Naive B cell (primary cell): Measurements from ENCODE around the gene PDSS1. TPM values are rescaled to one million over a fixed set of nuclear protein-coding genes. Genes with fewer than 3 reads are reported as not detected.
A peak's percentile ranks its signal among the peaks of the same experiment; 100 is the strongest.

Experiments used
- ATAC-seq, 2 donors: fragments of 150-1000 bp; cut with Tn5 transposase; 2 replicates each; pipeline ENCODE4 v1.10.0; 2021; ENCODE audit warnings: low read depth in 2 of 2, mild to moderate bottlenecking in 2 of 2, moderate library complexity in 2 of 2
- DNase-seq: peaks from one replicate; pipeline ENCODE4 v3.0.0; 2022
- H3K27ac Mint-ChIP-seq, 6 donors: one replicate each; pipeline ENCODE4 v1.8.0; 2020 to 2022; ENCODE audit warnings: mild to moderate bottlenecking in 6 of 6, mixed read lengths in 6 of 6, moderate library complexity in 5 of 6, inconsistent platforms in 2 of 6
- H3K27me3 Mint-ChIP-seq, 3 donors: one replicate each; pipeline ENCODE4 v1.8.0; 2021 to 2022; ENCODE audit warnings: mixed read lengths in 3 of 3, mild to moderate bottlenecking in 1 of 3
- H3K36me3 Mint-ChIP-seq, 2 donors: one replicate each; pipeline ENCODE4 v1.8.0; 2020 to 2022; ENCODE audit warnings: mixed read lengths in 2 of 2, inconsistent platforms in 1 of 2, mild to moderate bottlenecking in 1 of 2
- H3K4me1 Mint-ChIP-seq, 3 donors: one replicate each; pipeline ENCODE4 v1.8.0; 2020 to 2022; ENCODE audit warnings: mixed read lengths in 3 of 3, inconsistent platforms in 1 of 3, mild to moderate bottlenecking in 1 of 3, moderate library complexity in 1 of 3
- H3K4me3 Mint-ChIP-seq, 8 donors: one replicate each; pipeline ENCODE4 v1.8.0; 2020 to 2022; ENCODE audit warnings: mild to moderate bottlenecking in 8 of 8, mixed read lengths in 8 of 8, moderate library complexity in 8 of 8, inconsistent platforms in 2 of 8
- H3K9me3 Mint-ChIP-seq, 7 donors: one replicate each; pipeline ENCODE4 v1.8.0; 2020 to 2022; ENCODE audit warnings: mixed read lengths in 7 of 7, mild to moderate bottlenecking in 5 of 7, inconsistent platforms in 2 of 7, moderate library complexity in 1 of 7
- polyA plus RNA-seq, 6 donors: library from polyadenylated mRNA; unstranded; fragments of 300-500 nt; fragmentation: Illumina TruSeq; gene quantifications; one replicate each; pipeline ENCODE4 v1.2.3, GENCODE V29; 2021; ENCODE audit warnings: low read depth in 6 of 6

Gene PDSS1
- polyA plus RNA-seq, 6 donors from 2014 or later: 2.5 to 6.0 (median 2.6) TPM; not detected in 1

DNA sequence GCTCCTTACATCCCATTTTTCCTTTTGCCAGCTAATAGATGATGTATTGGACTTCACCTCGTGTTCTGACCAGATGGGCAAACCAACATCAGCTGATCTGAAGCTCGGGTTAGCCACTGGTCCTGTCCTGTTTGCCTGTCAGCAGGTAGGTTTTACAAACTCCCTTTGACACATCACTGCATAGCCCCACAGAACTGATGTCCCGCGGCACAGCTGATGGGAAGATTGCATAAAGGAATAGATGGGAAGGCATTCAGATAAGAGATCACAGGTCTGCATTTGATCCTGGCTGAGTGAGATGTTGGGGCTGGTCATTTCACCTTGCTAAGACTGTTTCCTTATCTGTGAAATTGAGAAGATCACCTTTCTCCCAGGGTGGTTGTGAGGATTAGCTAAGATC lies 37.9 kb downstream of the PDSS1 start:
- DNase-seq (no peak), ATAC-seq (no peak)
- no peaks in the 10 kb centered on the region for H3K9me3 Mint-ChIP-seq
- H3K27me3 Mint-ChIP-seq: no peaks in the 10 kb centered on the region
- H3K27ac Mint-ChIP-seq: peak overlapping the region in 3 of 6 donors; percentile 65 to 91 (median 76)
- no peaks in the 10 kb centered on the region for H3K36me3 Mint-ChIP-seq
- H3K4me1 Mint-ChIP-seq: peaks cover 19 to 38% (median 31%) of the 10 kb centered on the region in 3 donors
- no peak overlapping the region for H3K4me3 Mint-ChIP-seq

DNA sequence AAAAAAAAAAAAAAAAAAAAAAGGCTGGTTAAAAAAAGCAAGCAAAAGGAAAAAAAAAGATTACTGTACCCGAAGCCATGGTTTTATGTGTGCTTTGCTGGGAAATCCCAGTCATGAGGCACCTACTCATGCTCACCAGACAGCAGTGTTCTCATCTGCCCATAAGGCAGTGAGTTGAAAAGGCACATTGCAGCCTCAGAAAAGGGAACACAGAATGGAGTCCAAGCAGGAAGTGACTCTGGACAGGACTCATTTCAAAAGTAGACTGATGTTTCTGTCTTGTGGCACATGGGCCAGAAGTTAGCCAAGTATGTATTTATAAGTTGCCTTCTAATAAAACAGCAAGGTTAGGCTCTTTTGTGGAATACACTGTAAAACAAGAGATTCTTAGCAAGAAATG lies 40.2 kb downstream of the PDSS1 start:
- no peaks in the 10 kb centered on the region for H3K27me3 Mint-ChIP-seq
- H3K27ac Mint-ChIP-seq: peak overlapping the region in 5 of 6 donors; percentile 70 to 91 (median 89)
- peak; percentile 39 for DNase-seq
- H3K9me3 Mint-ChIP-seq: no peaks in the 10 kb centered on the region
- peak; percentile 83 to 86 for ATAC-seq
- H3K36me3 Mint-ChIP-seq: peaks cover 0 to 1% of the 10 kb centered on the region in 2 donors
- H3K4me3 Mint-ChIP-seq: peak overlapping the region in 4 of 8 donors; percentile 15 to 70 (median 36)
- peaks cover 28 to 47% (median 46%) of the 10 kb centered on the region in 3 donors for H3K4me1 Mint-ChIP-seq

DNA sequence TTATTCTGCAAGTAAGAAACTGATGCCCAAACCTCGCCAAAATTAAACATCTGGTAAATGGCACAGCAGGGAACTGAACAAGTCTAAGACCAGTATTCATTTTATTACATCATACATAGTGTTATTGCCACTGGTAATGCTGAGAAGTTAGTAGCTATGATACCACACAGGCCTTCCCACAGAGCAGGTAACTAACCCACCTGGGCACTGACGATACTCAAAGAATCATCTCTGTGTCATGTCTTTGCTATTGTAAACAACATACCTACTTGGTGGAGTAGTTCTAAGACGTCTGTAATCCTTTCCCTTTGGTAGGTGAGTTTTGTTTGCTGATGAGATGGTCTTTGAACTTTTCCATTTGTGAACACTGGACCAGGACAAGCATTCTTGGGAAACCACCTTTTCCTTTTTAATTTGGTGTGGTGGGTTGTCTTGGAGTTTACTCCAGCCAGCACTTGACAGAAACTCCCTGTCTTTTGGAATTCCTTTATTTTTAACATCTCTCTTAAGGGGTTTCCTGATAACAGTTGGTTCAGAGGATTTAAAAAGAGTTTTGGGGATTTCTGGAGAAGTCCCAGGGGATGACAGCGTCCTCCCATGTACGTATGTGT lies 40.9 kb downstream of the PDSS1 start:
- no peaks in the 10 kb centered on the region for H3K27me3 Mint-ChIP-seq
- peaks cover 0 to 8% of the 10 kb centered on the region in 2 donors for H3K36me3 Mint-ChIP-seq
- peak overlapping the region; percentile 67 to 95 (median 81) for H3K27ac Mint-ChIP-seq
- H3K9me3 Mint-ChIP-seq: no peaks in the 10 kb centered on the region
- H3K4me3 Mint-ChIP-seq: peak overlapping the region in 3 of 8 donors; percentile 10 to 70 (median 23)
- DNase-seq (no peak), ATAC-seq (no peak)
- H3K4me1 Mint-ChIP-seq: peaks cover 34 to 53% (median 51%) of the 10 kb centered on the region in 3 donors

DNA sequence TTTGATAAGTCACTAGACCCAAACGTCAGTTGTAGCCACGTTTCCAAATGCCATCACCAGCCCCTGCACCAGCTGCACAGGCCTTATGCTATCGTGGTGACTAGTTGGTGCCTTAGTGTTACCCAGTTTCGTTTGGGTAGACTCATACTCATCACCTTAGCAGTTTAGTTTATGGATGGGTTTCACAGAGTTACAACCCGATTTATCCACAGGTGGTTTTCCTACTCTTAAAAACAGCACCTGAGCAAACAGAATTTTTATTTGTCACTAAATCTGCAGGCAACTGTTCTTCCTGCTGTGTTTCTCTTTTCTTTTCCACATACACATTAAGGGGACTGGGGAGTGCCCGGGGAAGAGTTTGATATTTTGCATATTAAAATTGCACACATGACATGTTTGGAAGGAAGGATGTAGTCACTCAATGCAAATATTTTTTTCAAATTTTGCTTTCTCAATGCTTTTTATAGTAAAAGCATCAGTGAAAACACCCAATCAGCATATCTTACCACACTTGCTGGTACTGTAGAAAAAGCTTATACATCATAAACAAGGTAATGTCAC lies 41.6 kb downstream of the PDSS1 start:
- H3K27ac Mint-ChIP-seq: peak overlapping the region; percentile 81 to 95 (median 91)
- H3K9me3 Mint-ChIP-seq: no peaks in the 10 kb centered on the region
- DNase-seq (peak; percentile 28), ATAC-seq (peak; percentile 52 to 55)
- no peaks in the 10 kb centered on the region for H3K27me3 Mint-ChIP-seq
- peaks cover 36 to 60% (median 56%) of the 10 kb centered on the region in 3 donors for H3K4me1 Mint-ChIP-seq
- H3K4me3 Mint-ChIP-seq: peak overlapping the region in 6 of 8 donors; percentile 12 to 64 (median 45)
- peaks cover 0 to 15% of the 10 kb centered on the region in 2 donors for H3K36me3 Mint-ChIP-seq

DNA sequence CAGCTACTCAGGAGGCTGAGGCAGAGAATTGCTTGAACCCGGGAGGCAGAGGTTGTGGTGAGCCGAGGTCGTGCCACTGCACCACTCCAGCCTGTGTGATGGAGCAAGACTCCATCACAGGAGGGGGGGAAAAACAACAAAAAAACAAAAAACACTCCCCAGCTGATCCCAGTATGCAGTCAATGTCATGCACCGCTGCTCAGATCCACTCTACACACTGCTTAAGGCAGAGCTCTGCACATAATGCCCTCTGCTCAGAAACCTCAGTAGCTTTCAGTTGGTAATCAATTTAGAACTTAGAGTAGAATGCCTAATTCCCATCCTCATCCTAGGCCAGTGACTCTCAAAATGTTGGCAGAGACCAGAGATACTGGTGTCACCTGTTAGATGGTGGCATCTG lies 43.9 kb downstream of the PDSS1 start:
- H3K36me3 Mint-ChIP-seq: peaks cover 0 to 19% of the 10 kb centered on the region in 2 donors
- ATAC-seq: no peak
- no peak for DNase-seq
- H3K27ac Mint-ChIP-seq: peak overlapping the region in 4 of 6 donors; percentile 59 to 91 (median 75)
- peaks cover 36 to 60% (median 59%) of the 10 kb centered on the region in 3 donors for H3K4me1 Mint-ChIP-seq
- no peak overlapping the region for H3K4me3 Mint-ChIP-seq
- no peaks in the 10 kb centered on the region for H3K27me3 Mint-ChIP-seq
- H3K9me3 Mint-ChIP-seq: no peaks in the 10 kb centered on the region

DNA sequence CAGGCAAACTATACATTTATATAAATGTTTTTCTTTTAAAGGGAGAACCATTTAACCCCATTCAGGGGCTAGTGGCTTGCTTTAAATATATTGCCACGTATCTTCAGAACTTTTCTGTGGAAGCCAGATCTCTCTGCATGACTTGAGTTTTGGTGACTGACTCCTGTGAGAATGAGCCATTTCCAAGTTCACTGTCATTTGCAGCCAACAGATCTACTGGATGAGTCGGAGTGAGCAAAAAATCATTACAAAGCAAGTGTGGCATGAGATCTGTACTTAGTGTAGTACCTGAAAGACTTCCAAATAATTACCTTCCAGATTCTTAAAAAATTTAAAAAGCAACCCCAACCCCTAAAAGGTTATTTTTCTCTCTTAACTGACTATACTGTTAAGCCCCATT lies 45.6 kb downstream of the PDSS1 start:
- no peaks in the 10 kb centered on the region for H3K9me3 Mint-ChIP-seq
- no peak for DNase-seq
- H3K27me3 Mint-ChIP-seq: no peaks in the 10 kb centered on the region
- peak overlapping the region in 4 of 6 donors; percentile 18 to 75 (median 50) for H3K27ac Mint-ChIP-seq
- H3K4me1 Mint-ChIP-seq: peaks cover 36 to 46% (median 46%) of the 10 kb centered on the region in 3 donors
- no peak overlapping the region for H3K4me3 Mint-ChIP-seq
- H3K36me3 Mint-ChIP-seq: peaks cover 0 to 19% of the 10 kb centered on the region in 2 donors
- no peak for ATAC-seq

DNA sequence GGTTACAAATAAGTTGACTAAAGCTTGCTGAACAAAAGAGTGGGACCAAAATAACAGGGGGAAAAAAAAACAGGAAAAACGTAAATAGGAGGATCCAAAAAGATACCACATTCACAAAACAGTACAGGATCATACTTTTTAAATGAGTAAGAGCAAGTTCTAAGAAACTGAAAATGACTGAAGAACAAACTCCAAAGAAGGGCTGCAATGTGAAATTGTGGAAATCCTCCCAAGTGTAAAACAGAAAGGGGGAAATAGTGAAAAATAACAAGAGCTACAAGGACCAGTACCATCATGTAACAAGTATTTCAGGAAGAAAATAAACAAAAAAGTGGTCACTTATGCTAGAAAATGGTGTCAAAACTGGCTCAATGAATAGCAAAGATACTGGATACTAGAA lies 46.3 kb downstream of the PDSS1 start:
- Mint-ChIP-seq H3K4me1 (peaks cover 29 to 39% (median 38%) of the 10 kb centered on the region in 3 donors), H3K27ac (peak overlapping the region in 2 of 6 donors; percentile 22 to 45), H3K9me3 (no peaks in the 10 kb centered on the region), H3K27me3 (no peaks in the 10 kb centered on the region), H3K36me3 (peaks cover 0 to 19% of the 10 kb centered on the region in 2 donors), H3K4me3 (peak overlapping the region in 1 of 8 donors; percentile 28)
- DNase-seq: no peak
- ATAC-seq: no peak

DNA sequence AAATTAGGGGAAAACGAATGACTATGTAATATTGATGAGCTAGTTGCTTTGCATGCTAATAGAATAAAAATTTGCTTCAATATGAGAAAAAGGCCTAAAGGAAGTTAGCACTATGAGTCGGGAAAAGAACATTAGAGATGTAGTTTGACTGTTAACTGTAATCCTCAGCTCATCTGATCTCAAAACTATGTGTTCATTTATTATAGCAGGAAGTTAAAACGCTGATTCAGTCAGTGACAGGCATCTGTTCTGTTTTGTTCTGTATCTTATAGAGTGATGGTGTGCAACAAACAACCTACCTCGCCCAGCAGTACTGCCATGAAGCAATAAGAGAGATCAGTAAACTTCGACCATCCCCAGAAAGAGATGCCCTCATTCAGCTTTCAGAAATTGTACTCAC lies 48.6 kb downstream of the PDSS1 start:
- peaks cover 15 to 22% (median 18%) of the 10 kb centered on the region in 3 donors for H3K4me1 Mint-ChIP-seq
- no peak overlapping the region for H3K4me3 Mint-ChIP-seq
- DNase-seq: no peak
- H3K27ac Mint-ChIP-seq: peak overlapping the region in 4 of 6 donors; percentile 15 to 63 (median 22)
- H3K27me3 Mint-ChIP-seq: no peaks in the 10 kb centered on the region
- ATAC-seq: no peak
- H3K9me3 Mint-ChIP-seq: no peaks in the 10 kb centered on the region
- H3K36me3 Mint-ChIP-seq: peaks cover 0 to 19% of the 10 kb centered on the region in 2 donors

DNA sequence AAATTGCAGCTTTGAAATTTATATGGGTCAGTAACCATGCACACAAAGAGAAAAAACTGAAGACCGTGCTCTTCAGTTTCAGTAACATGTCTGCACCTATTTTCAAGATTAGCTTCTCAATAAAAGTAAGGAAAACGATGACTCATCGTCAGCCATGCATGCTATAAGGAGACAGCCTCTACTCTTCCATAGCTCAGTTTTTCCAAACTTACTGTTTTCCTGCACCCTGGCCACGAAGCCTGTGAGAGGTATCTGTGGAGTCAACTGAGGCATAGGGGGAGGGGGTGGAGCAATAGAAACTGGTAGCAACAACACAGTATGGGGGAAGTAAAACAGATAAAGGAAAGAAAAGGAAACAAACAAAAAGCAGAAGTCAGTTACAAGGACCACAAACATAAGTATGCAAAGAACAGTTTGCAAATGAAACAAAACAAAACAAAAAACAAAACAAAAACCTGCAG lies 58.0 kb downstream of the PDSS1 start:
- Mint-ChIP-seq H3K4me1 (peaks cover 6 to 7% (median 6%) of the 10 kb centered on the region in 3 donors), H3K27ac (peak overlapping the region in 4 of 6 donors; percentile 16 to 76 (median 66)), H3K4me3 (peak overlapping the region in 5 of 8 donors; percentile 2 to 61 (median 44)), H3K9me3 (no peaks in the 10 kb centered on the region), H3K36me3 (peaks cover 0 to 7% of the 10 kb centered on the region in 2 donors), H3K27me3 (no peaks in the 10 kb centered on the region)
- ATAC-seq (peak; percentile 99 to 100), DNase-seq (peak; percentile 41)

DNA sequence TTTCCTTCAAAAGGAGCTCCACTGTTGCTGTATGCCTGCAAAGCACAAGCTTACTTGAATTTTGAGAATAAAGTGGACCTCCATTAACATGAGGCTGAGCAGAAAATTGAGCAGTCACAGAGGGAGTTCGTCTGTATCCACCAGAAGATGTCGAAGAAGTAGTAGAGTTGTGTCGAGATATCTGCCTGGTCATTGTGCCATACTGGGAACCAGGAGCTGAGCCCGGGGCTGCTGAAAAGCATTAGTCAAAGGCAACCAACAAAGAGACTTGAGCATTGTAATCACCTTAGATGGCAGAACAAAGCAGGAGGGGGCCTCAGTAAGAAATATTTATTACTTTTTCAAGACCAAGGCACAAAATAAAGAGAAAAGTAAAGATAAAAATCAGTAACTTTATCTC lies 61.5 kb downstream of the PDSS1 start:
- Mint-ChIP-seq H3K36me3 (peaks cover 0 to 8% of the 10 kb centered on the region in 2 donors), H3K4me1 (peaks cover 6 to 13% (median 6%) of the 10 kb centered on the region in 3 donors), H3K4me3 (no peak overlapping the region), H3K27ac (peak overlapping the region in 5 of 6 donors; percentile 28 to 80 (median 42)), H3K27me3 (no peaks in the 10 kb centered on the region), H3K9me3 (no peaks in the 10 kb centered on the region)
- ATAC-seq (no peak), DNase-seq (no peak)

DNA sequence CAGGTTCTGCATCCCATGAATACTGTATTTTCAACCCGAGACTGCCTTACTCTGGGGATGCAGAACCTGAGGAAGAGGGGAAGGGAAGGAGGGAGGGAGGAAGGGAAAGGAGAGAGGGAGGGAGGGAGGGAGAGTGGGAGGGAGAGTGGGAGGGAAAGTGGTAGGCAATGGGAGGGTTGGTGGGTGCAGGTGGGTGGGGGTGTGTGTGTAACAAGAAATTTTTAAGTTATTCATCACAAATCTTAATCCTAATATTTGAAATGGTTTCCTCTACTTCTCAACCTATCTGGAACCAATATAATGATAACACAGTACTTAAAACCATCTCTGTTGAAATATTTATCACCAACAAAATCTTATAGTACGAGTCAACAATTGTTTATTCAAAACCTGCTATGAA lies 68.0 kb downstream of the PDSS1 start:
- no peaks in the 10 kb centered on the region for H3K9me3 Mint-ChIP-seq
- H3K4me1 Mint-ChIP-seq: peaks cover 0 to 12% (median 0%) of the 10 kb centered on the region in 3 donors
- no peak for ATAC-seq
- no peak for DNase-seq
- H3K36me3 Mint-ChIP-seq: peaks cover 6 to 8% of the 10 kb centered on the region in 2 donors
- H3K27ac Mint-ChIP-seq: peak overlapping the region in 3 of 6 donors; percentile 11 to 61 (median 39)
- no peaks in the 10 kb centered on the region for H3K27me3 Mint-ChIP-seq
- H3K4me3 Mint-ChIP-seq: no peak overlapping the region

DNA sequence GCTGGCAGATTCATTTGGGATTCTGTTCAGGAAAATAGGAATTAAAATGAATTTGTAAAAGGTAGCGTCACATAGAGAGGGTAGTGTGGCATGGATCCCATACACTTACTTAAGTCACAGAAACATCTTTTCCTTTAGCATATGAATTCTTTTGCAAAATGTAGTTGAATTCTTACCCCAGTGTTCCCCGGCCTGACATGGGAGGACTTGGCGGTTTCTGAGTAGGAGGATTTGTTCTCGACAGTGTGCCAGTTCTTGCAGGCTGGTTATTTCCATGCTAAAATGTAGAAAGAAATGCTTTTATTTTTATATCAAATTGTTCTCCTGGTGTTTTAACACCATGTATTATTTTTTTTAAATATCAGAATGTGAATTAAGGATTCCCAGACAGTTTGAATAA lies 72.6 kb downstream of the PDSS1 start:
- Mint-ChIP-seq H3K4me1 (peaks cover 9 to 26% (median 9%) of the 10 kb centered on the region in 3 donors), H3K27me3 (no peaks in the 10 kb centered on the region), H3K9me3 (no peaks in the 10 kb centered on the region), H3K4me3 (no peak overlapping the region), H3K36me3 (peaks cover 0 to 6% of the 10 kb centered on the region in 2 donors), H3K27ac (no peak overlapping the region)
- no peak for DNase-seq
- no peak for ATAC-seq

DNA sequence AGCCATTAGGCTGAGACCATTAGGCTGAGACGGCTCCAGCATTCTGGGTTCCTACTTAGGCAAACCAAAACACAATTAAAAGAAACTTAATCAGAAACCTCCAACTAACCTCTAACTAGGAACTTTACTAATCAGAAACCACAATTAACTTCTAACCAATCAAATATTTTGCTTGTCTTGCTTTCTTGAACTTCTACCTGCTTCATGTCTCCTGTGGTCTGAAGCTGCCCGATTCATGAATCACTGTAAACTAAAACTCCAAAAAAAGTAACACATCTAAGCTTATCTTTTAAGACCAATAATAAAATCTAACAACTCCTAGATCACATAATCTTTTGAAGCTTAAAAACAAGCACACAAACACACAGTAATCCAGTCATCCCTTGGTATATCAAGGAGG lies 76.1 kb downstream of the PDSS1 start:
- Mint-ChIP-seq H3K9me3 (no peaks in the 10 kb centered on the region), H3K4me1 (peaks cover 27 to 48% (median 30%) of the 10 kb centered on the region in 3 donors), H3K36me3 (no peaks in the 10 kb centered on the region), H3K4me3 (no peak overlapping the region), H3K27ac (peak overlapping the region in 2 of 6 donors; percentile 10 to 20), H3K27me3 (no peaks in the 10 kb centered on the region)
- DNase-seq (no peak), ATAC-seq (no peak)

DNA sequence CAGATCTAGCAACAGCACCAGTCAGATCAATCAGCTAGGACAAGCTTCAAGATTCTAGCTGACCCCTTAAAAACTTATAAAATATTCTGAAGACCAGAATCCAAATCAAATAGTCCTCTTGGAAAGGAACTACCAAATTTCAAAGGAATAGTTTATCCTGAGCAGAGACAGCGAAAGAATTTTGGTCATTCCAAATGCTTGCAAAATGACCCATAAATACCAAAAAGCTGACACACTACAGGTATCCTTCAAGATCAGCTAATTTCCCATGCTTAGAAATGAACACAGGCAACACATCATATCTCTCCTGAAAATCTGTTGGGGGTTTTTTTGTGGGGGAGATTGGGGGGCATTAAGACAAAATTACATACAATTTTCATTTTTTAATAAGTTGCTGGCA lies 78.8 kb downstream of the PDSS1 start:
- Mint-ChIP-seq H3K4me3 (no peak overlapping the region), H3K9me3 (no peaks in the 10 kb centered on the region), H3K36me3 (no peaks in the 10 kb centered on the region), H3K27ac (peak overlapping the region in 2 of 6 donors; percentile 52 to 53), H3K27me3 (no peaks in the 10 kb centered on the region), H3K4me1 (peaks cover 53 to 66% (median 55%) of the 10 kb centered on the region in 3 donors)
- DNase-seq: no peak
- ATAC-seq: no peak
